ENCODE results near the gene LRRC4C. TPM values are rescaled to one million over a fixed set of nuclear protein-coding genes. Genes with fewer than 3 reads are reported as not detected.

Gene LRRC4C
- polyA plus RNA-seq, 1 donor from 2014 or later, result 24.3 TPM

- Histone ChIP-seq H3K9me2 (ENCODE audit: insufficient read depth, low read length) (no peaks in the 10 kb centered on the region), H3K4me2 (ENCODE audit: low read length) (no peak overlapping the region), H4K20me1 (ENCODE audit: insufficient read depth) (no peaks in the 10 kb centered on the region), H3K36me3 (ENCODE audit: insufficient read depth, low read length) (no peaks in the 10 kb centered on the region), H3K9me3 (ENCODE audit: low read length) (no peaks in the 10 kb centered on the region), H3K27me3 (ENCODE audit: insufficient read depth, low read depth, low read length) (no peaks in the 10 kb centered on the region), H3K9ac (ENCODE audit: low read length) (no peak overlapping the region), H2AFZ (ENCODE audit: low read depth, low read length) (no peak overlapping the region), H3K79me2 (replicated peaks; ENCODE audit: insufficient read depth, low read length) (no peaks in the 10 kb centered on the region), H3K27ac (ENCODE audit: low read length) (no peak overlapping the region), H3F3A (ENCODE audit: insufficient read depth, low read length, poor library complexity, severe bottlenecking) (no peaks in the 10 kb centered on the region), H3K4me3 (ENCODE audit: low read length) (no peak overlapping the region)
- TF ChIP-seq RAD21 (conservative IDR thresholded peaks at IDR 0.05), result no peak
- TF ChIP-seq EP300 (conservative IDR thresholded peaks at IDR 0.05; ENCODE audit: poor library complexity, severe bottlenecking), result no peak
- TF ChIP-seq EZH2 (IDR thresholded peaks at IDR 0.05; ENCODE audit: borderline replicate concordance, insufficient read depth, low read length, poor library complexity, severe bottlenecking), result no peak
- TF ChIP-seq MXI1 (conservative IDR thresholded peaks at IDR 0.05; ENCODE audit: poor library complexity, severe bottlenecking), result no peak
- TF ChIP-seq SMC3 (conservative IDR thresholded peaks at IDR 0.05; ENCODE audit: poor library complexity), result no peak
- no peak for TF ChIP-seq TAF1 (IDR thresholded peaks at IDR 0.05; ENCODE audit: low read depth)
- no peak for TF ChIP-seq CTCF (IDR thresholded peaks at IDR 0.05; ENCODE audit: poor library complexity, severe bottlenecking)
- TF ChIP-seq POLR2AphosphoS5 (IDR thresholded peaks at IDR 0.05), result no peak
- TF ChIP-seq REST (IDR thresholded peaks at IDR 0.05; ENCODE audit: borderline replicate concordance), result no peak
These were observed 1130.4 kb downstream of the LRRC4C start for GRCh38 chr11:40328890-40329614.

GRCh38 chr11:40323241-40323640 is 1136.2 kb downstream of the LRRC4C start:
- Histone ChIP-seq H3K9me3 (ENCODE audit: low read length) (no peaks in the 10 kb centered on the region), H4K20me1 (ENCODE audit: insufficient read depth) (no peaks in the 10 kb centered on the region), H3K27ac (ENCODE audit: low read length) (no peak overlapping the region), H3K36me3 (ENCODE audit: insufficient read depth, low read length) (no peaks in the 10 kb centered on the region), H2AFZ (ENCODE audit: low read depth, low read length) (no peak overlapping the region), H3K27me3 (ENCODE audit: insufficient read depth, low read depth, low read length) (no peaks in the 10 kb centered on the region), H3K4me3 (ENCODE audit: low read length) (no peak overlapping the region), H3K79me2 (replicated peaks; ENCODE audit: insufficient read depth, low read length) (no peaks in the 10 kb centered on the region), H3K9ac (ENCODE audit: low read length) (no peak overlapping the region), H3F3A (ENCODE audit: insufficient read depth, low read length, poor library complexity, severe bottlenecking) (no peaks in the 10 kb centered on the region), H3K9me2 (ENCODE audit: insufficient read depth, low read length) (no peaks in the 10 kb centered on the region), H3K4me2 (ENCODE audit: low read length) (no peak overlapping the region)
- TF ChIP-seq POLR2AphosphoS5 (IDR thresholded peaks at IDR 0.05) (no peak), SMC3 (conservative IDR thresholded peaks at IDR 0.05; ENCODE audit: poor library complexity) (no peak)

All from neural cell (in vitro differentiated cells).